Psoas muscle (tissue), 8 donors: ENCODE measurements around the gene BCL11A. TPM values are rescaled to one million over a fixed set of nuclear protein-coding genes. Genes with fewer than 3 reads are reported as not detected.

Experiments
- ATAC-seq, 4 donors: fragments of 200-7000 bp; cut with Tn5 transposase; one replicate each; pipeline ENCODE4 v1.9.1; 2020; ENCODE audit warnings: moderate library complexity in 3 of 4, mild to moderate bottlenecking in 2 of 4
- DNase-seq, 2 donors: peaks; one replicate each; pipeline ENCODE4 v3.0.0-alpha.2; 2020
- H3K27ac ChIP-seq: fragments of 200-600 bp; one replicate; pipeline ENCODE4 v1.8.0; 2022
- H3K27me3 ChIP-seq, 3 donors: fragments of 200-600 bp in 1 of 3; one replicate each; pipeline versions ENCODE4 v1.6.1 to v1.8.0; 2013 to 2022; ENCODE audit warnings: low read length in 2 of 3, mild to moderate bottlenecking in 2 of 3, moderate library complexity in 1 of 3; ENCODE audit not compliant: insufficient read depth in 3 of 3
- H3K36me3 ChIP-seq, 2 donors: fragments of 200-600 bp in 1 of 2; one replicate each; pipeline versions ENCODE4 v1.6.1 to v1.8.0; 2013 to 2022; ENCODE audit warnings: low read depth in 1 of 2, mild to moderate bottlenecking in 1 of 2, moderate library complexity in 1 of 2; ENCODE audit not compliant: insufficient read depth in 1 of 2
- H3K4me1 ChIP-seq: fragments of 200-600 bp; one replicate; pipeline ENCODE4 v1.8.0; 2022
- H3K4me3 ChIP-seq: fragments of 200-600 bp; one replicate; pipeline ENCODE4 v1.8.0; 2022; ENCODE audit warnings: mild to moderate bottlenecking
- H3K9me3 ChIP-seq: fragments of 200-600 bp; one replicate; pipeline ENCODE4 v1.8.0; 2022
- CTCF ChIP-seq: fragments of 200-600 bp; IDR thresholded peaks from one replicate; pipeline ENCODE4 v1.8.0; 2022; ENCODE audit warnings: antibody characterized with exemption
- WGBS, 3 donors: extraction: QIAGEN DNeasy Blood & Tissue Kit; methylation state at CpG; one replicate each; pipeline versions ENCODE4 v1.1.6 to v1.1.7; 2013; 5-methylcytosine and 5-hydroxymethylcytosine counted together
- intact Hi-C, 2 donors: fragments of 100-400 bp; cut with DNase I; formaldehyde crosslinking; loops; one replicate each; pipeline versions ENCODE4 v1.11.0 to v1.14.2; 2022
- polyA plus RNA-seq, 3 donors: library from polyadenylated mRNA; stranded (reverse); fragments of 200-250 nt; gene quantifications; one replicate each; pipeline ENCODE4 v1.2.3, GENCODE V29; 2013
- total RNA-seq, 4 donors: library from RNA; stranded (reverse); fragmentation: NEBNext Ultra II Directional in 2 of 4; extraction: Animal tissue kit (Norgen Biotek cat#: 25700) in 2 of 4; gene quantifications; one replicate each; pipeline versions ENCODE4 v1.2.1 to v1.2.4, GENCODE V29; 2021 to 2023
- donor health status: healthy with polysubstance abuse.
- donor health status: DM: no; HTN: no; CAD: no; lungs with moderate emphysema.
- donor health status: Bipolar disorder and iron deficiency.
- donor health status: healthy.
- donor health status: DM: yes; HTN: yes; CAD: no.
- donor health status: DM: no; HTN: no; CAD: no.
- donor health status: DM: no; HTN: no; CAD: no.
- donor health status: DM: yes; HTN: yes; CAD: no.

The BCL11A gene
- total and polyA plus RNA-seq, 7 donors: 0.01 to 0.66 (median 0.39) TPM; not detected in 1

- no peak for TF ChIP-seq CTCF
- DNase-seq (no peak), ATAC-seq (no peak)
- Histone ChIP-seq H3K36me3 (no peaks in the 10 kb centered on the region), H3K9me3 (no peaks in the 10 kb centered on the region), H3K27ac (no peak overlapping the region), H3K27me3 (peaks cover 2 to 85% (median 30%) of the 10 kb centered on the region in 3 donors), H3K4me3 (peak overlapping the region; percentile 85), H3K4me1 (peaks cover 22% of the 10 kb centered on the region)
- 13 to 24% (median 20%) methylated on average over 5 of the region's 5 CpGs for WGBS, 3 donors
- intact Hi-C loops: no loop called here
These were observed 2.3 kb upstream of the BCL11A start for GRCh38 chr2:60555783-60556139.

GRCh38 chr2:60555066-60555782 lies 1.8 kb upstream of the BCL11A start:
- Histone ChIP-seq H3K27me3 (peaks cover 2 to 86% (median 30%) of the 10 kb centered on the region in 3 donors), H3K27ac (no peak overlapping the region), H3K9me3 (no peaks in the 10 kb centered on the region), H3K36me3 (no peaks in the 10 kb centered on the region), H3K4me3 (peak overlapping the region; percentile 85), H3K4me1 (peaks cover 22% of the 10 kb centered on the region)
- WGBS, 3 donors: 1% methylated on average over 39 to 43 of the region's 43 CpGs
- DNase-seq: peak in 1 of 2 donors; percentile 56
- peak in 2 of 4 donors; percentile 22 to 54 for ATAC-seq
- TF ChIP-seq CTCF: no peak
- intact Hi-C loops: no loop called here

- intact Hi-C loops: loop anchor here in 1 of 2 donors (5.0 kb wide), 2 partner anchors 342 to 1252 kb away; no protein-coding TSS in a partner anchor
- Histone ChIP-seq H3K27ac (no peak overlapping the region), H3K27me3 (peaks cover 2 to 85% (median 30%) of the 10 kb centered on the region in 3 donors), H3K4me3 (peak overlapping the region; percentile 85), H3K4me1 (peaks cover 23% of the 10 kb centered on the region), H3K9me3 (no peaks in the 10 kb centered on the region), H3K36me3 (no peaks in the 10 kb centered on the region)
- peak in 1 of 4 donors; percentile 37 for ATAC-seq
- DNase-seq: no peak
- no peak for TF ChIP-seq CTCF
- 0 to 1% (median 0%) methylated on average over 28 of the region's 28 CpGs for WGBS, 3 donors
These were observed 1.2 kb upstream of the BCL11A start for GRCh38 chr2:60554646-60555065.

GRCh38 chr2:60554074-60554645 lies 706 bp upstream of the BCL11A start:
- DNase-seq (peak in 1 of 2 donors; percentile 52), ATAC-seq (peak in 1 of 4 donors; percentile 21)
- Histone ChIP-seq H3K4me3 (peak overlapping the region; percentile 85), H3K27me3 (peaks cover 2 to 90% (median 35%) of the 10 kb centered on the region in 3 donors), H3K36me3 (no peaks in the 10 kb centered on the region), H3K27ac (no peak overlapping the region), H3K4me1 (peaks cover 28% of the 10 kb centered on the region), H3K9me3 (no peaks in the 10 kb centered on the region)
- no peak for TF ChIP-seq CTCF
- intact Hi-C loops: loop anchor here in 1 of 2 donors (5.0 kb wide), 2 partner anchors 342 to 1252 kb away; no protein-coding TSS in a partner anchor
- WGBS, 3 donors: 0 to 1% (median 1%) methylated on average over 56 of the region's 56 CpGs
